GM21737 (cell line): ENCODE data around the gene TRAF2.

Experiments used
- ATAC-seq: cut with Tn5 transposase; IDR thresholded peaks from one replicate; pipeline ENCODE4 v1.9.1; 2021; ENCODE audit warnings: mild to moderate bottlenecking, moderate library complexity; ENCODE audit not compliant: unreplicated experiment

Gene TRAF2

GRCh38 chr9:136958473-136958872 is 72.2 kb downstream of the TRAF2 start:
- ATAC-seq, result no peak

- no peak for ATAC-seq
Observed at GRCh38 chr9:136958898-136959850, 72.9 kb downstream of the TRAF2 start.

GRCh38 chr9:136960212-136960937 is 74.1 kb downstream of the TRAF2 start:
- ATAC-seq, result no peak

- no peak for ATAC-seq
Observed at GRCh38 chr9:136960938-136961275, 74.6 kb downstream of the TRAF2 start.

DNA sequence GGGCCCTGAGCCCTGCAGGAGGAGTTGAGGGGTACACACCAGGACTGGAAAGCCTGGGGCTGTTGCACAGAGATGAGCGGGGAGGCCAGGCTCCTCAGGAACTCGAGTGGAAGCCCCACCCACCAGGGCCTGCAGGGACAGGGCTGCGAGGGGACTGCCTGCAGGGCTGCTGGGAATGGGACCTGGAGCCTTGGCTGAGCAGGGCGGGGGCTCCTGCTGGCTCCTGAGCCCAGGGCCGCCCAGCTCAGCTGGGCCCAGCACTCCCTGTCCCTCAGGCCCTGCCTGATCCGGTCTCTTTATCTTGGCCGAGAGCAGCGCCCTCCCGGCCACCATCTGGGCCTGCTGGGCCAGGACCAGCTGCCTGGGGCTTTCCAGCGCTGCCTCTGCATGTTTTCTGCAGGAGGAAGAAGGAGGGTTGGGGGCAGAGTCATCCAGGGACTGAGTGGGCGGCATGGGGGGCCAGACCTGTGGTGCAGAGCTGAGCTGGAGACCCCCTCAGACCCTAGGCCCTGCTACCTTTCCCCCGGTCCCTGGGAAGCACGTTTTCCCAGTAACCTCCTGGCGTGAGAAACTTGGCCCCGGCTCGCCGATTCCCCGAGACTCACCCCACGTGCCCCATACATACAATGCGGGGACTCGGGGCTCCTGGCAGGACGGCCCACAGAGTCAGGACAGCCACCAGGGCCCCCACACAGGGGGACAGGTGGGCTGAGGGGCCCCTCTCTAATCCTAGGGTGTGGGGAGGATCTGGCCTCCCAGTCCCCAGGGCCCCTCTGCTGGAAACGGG is 75.2 kb downstream of the TRAF2 start:
- no peak for ATAC-seq

DNA sequence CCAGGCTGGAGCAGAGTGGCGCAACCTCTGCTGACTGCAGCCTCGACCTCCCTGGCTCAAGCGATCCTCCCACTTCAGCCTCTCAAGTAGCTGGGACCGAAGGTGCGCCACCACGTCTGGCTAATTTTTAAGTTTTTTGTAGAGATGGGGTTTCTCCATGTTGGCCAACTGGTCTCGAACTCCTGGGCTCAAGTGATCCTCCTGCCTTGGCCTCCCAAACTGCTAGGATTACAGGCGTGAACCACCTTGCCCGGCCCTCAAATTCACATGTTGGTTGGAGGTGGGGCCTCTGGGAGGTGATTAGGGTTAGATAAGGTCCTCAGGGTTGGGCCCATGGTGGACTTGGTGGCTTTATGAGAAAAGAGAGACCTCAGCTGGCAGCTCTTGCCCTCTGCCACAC is 75.8 kb downstream of the TRAF2 start:
- ATAC-seq, result no peak

- no peak for ATAC-seq
Observed at GRCh38 chr9:136962701-136963248, 76.5 kb downstream of the TRAF2 start.

GRCh38 chr9:136963341-136963740 is 77.0 kb downstream of the TRAF2 start:
- ATAC-seq, result no peak

DNA sequence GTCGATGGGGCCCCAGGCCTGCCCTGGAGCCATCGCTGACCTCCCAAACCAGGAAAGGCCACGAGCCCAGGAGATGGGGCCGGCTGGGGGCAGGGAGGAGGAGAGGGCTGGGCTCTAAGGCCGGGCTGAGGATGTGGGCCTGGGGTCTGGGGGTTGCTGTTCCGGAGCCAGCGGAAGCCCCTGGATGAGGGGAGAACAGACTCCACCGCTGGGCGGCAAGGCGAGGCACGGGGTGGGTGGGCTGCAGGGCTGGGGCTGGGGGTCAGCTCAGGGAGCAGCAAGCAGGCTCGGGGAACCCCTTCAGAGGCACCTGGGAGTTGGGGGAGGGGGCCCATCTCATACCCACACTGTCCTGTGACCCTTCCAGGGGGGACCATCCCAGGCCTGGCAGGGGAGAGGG is 77.4 kb downstream of the TRAF2 start:
- no peak for ATAC-seq

DNA sequence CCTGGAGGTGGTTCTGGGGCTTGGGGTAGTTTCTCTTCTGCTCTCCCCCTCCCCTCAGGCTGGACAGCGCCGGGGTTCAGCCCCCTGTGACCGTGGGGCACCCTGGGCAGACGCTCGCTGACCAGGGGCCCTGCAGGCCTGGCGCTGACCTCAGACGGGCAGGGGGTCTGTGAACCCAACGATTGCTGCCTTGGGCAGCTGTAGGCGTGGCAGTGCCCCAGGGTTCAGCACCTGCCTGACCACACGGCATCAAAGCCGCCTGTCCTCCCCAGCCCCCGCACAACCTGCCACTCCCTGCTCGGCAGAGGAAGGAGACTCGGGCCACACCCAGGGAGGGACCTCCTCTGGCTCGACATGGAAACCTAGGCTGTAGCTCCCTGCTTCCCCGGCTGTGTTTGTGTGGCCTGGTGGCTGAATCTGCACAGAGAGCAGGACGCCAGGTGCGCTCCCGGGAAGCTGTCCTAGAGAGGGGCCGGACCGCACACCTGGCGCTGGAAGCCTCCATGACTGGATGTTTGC is 77.9 kb downstream of the TRAF2 start:
- ATAC-seq, result no peak

DNA sequence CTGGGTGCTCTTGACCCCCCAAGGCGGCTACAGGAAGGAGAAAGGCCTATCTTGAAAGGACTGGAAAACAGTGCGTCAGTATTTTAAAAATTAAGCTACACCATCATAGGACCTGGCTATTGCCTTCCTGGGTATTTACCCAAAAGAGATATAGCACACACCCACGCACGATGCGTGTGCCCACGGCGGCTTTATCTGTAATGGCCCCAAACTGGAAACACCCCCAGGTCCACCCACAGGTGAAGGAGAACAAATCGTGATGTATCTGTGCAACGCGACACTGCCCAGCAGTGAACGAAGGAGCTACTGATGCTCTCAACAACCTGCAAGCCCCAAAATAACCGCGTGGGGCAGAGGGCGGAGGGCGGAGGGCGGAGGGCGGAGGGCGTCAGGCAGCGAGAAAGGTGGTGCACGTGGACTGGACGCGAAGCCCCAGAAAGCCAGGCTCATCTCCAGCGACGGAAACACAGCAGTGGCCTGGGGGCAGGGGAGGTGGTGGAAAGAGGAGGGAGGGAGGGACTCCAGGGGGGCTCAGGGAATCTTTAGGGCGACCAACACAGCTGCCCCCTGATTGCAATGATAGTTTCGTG is 78.6 kb downstream of the TRAF2 start:
- ATAC-seq, result no peak

DNA sequence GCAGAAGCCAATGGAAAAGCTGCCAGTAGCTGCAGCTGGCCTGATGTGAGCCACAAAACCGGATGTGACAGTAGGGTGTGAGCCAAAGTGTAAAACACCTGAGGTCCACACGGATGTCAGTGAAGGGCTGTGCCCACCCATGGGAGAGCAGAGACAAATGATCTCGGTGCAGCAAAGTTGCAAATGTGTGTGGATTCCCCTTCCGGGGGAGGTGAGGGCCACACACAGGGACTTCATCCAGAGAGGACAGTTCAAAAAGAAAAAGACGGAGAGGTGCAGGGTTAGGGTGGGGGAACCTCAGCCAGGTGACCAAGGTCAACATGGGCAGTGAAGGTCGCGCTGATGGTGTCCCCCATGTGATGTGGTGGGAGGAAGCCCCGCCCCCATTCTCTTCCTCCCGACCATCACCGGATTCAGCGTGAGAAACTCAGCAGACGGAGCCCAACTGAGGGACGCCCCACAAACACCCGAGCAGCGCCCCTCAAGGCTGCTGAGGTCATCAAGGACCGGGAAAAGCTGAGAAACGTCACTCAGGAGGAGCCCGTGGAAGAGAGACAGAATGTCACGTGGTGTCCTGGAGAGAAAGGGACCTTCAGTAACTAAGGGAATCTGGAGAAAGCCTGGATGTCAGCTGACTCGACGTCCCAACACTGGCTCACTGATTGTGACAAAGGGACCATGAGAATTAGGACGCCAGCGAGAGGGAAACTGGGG is 79.6 kb downstream of the TRAF2 start:
- no peak for ATAC-seq

DNA sequence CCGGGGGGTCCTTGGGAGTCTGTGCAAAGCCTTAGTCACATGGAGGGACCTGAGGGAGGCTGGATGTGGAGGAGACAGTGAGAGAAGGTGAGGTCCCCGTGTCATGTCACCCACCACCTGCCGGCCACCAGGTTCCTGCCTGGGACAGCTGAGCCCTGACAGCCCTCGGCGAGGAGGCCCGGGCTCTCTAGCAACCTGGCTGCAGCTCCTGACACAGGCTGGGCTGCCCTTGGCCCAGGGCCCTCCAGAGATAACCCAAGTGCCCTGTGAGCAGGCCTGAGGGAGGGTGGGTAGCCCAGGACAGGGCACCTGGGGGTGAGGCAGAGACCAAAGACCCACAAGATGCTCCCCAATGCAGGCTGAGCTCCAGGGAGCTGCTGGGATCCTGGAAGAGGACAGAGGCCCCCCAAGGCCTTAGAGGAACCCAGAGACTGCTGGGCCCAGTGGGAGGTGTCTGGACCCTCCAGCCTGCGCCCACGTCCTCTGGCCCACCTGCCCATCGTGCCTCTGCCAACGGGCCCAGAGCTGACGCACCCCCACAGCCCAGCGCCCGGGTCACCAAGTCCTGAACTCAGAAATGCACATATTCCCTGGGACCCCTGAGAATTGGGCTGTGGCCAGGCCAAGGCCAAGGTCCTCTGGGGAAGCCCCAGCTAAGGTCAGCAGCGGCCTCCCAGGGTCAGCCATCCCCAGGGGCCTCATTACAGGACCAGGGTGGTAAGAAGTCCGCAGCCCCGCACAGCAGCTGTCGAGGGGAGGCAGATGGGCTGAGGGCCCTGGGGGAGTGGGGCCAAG is 82.2 kb downstream of the TRAF2 start:
- ATAC-seq, result no peak

GRCh38 chr9:136969150-136969549 is 82.8 kb downstream of the TRAF2 start:
- no peak for ATAC-seq

DNA sequence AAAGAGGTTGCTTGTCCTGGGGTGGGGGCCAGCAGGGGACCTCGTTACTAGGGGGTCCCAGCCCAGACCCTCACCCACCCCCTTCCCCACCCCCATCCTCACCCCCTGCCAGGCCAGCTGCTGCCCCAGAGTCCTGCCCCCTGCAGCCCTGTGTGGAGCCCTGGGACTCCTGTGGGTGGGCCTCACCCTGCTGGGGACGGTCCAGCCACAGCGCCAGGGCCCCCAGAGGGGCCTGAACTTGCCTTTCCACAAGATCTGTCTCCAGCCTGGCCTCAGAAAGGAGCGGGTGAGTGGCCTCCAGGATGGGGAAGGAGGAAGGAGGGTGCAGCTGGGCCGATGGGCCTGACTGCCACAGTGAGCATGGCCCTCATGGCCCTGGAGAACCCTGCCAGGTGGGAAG is 83.5 kb downstream of the TRAF2 start:
- ATAC-seq, result no peak

- ATAC-seq, result no peak
Observed at GRCh38 chr9:136970361-136970760, 84.0 kb downstream of the TRAF2 start.

- no peak for ATAC-seq
Observed at GRCh38 chr9:136971746-136972145, 85.4 kb downstream of the TRAF2 start.

GRCh38 chr9:136972335-136972734 is 86.0 kb downstream of the TRAF2 start:
- ATAC-seq, result no peak

DNA sequence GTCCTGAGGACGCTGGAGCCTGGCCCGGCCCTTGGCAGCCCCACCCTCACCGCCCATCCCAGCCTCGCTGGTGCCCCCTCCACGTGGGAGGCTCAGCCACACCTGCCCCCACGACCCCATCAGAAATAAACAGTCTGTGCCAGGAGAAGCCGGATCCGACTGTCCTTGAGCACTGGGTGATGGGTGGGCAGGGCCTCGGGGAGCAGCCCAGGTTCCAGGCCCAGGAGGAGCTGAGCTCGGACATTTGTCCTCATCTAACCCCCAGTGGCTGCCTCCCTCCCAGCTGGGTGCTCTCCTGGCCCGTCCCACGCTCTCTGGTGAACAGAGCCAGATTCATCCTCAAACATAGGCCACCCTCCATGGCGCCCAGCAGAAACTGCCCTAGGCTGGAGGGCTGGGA is 86.4 kb downstream of the TRAF2 start:
- no peak for ATAC-seq
